Measurements from ENCODE around the gene USHBP1. TPM values are rescaled to one million over a fixed set of nuclear protein-coding genes. Genes with fewer than 3 reads are reported as not detected.

USHBP1 gene
- not detected in 2 replicates for total RNA-seq (2014; rRNA removed; shearing (Covaris generic))

GRCh38 chr19:17264641-17264979 is at the start of gene USHBP1:
TSS of gene USHBP1 (minus strand) at chr19:17264745. CDS start at chr19:17264299, 446 bp downstream.
- no peak for DNase-seq (ENCODE audit: low read depth)

- no peak for DNase-seq (ENCODE audit: low read depth)
Observed at GRCh38 chr19:17314007-17314593, 49.6 kb upstream of the USHBP1 start.

- no peak for DNase-seq (ENCODE audit: low read depth)
Observed at GRCh38 chr19:17312189-17313113, 47.9 kb upstream of the USHBP1 start.

GRCh38 chr19:17311455-17312188 is 47.1 kb upstream of the USHBP1 start:
- DNase-seq (ENCODE audit: low read depth): peak; percentile 95

- DNase-seq (ENCODE audit: low read depth): no peak
Observed at GRCh38 chr19:17309965-17310461, 45.5 kb upstream of the USHBP1 start.

GRCh38 chr19:17309198-17309964 is 44.8 kb upstream of the USHBP1 start, which contains the start of gene DDA1:
TSS of gene DDA1 (plus strand) at chr19:17309563. CDS start at chr19:17309655, 92 bp downstream.
- peak; percentile 100 for DNase-seq (ENCODE audit: low read depth)

- no peak for DNase-seq (ENCODE audit: low read depth)
Observed at GRCh38 chr19:17307876-17308377, 43.4 kb upstream of the USHBP1 start.

GRCh38 chr19:17306285-17306714 is 41.8 kb upstream of the USHBP1 start:
- no peak for DNase-seq (ENCODE audit: low read depth)

- peak; percentile 99 for DNase-seq (ENCODE audit: low read depth)
Observed at GRCh38 chr19:17305517-17306284, 41.2 kb upstream of the USHBP1 start, which contains the start of gene MRPL34. TSS of gene MRPL34 (plus strand) at chr19:17305872. CDS start at chr19:17305893, 21 bp downstream.

GRCh38 chr19:17305216-17305516 is 40.6 kb upstream of the USHBP1 start:
- DNase-seq (ENCODE audit: low read depth): no peak

GRCh38 chr19:17304386-17305215 is 40.1 kb upstream of the USHBP1 start:
- no peak for DNase-seq (ENCODE audit: low read depth)

- DNase-seq (ENCODE audit: low read depth): no peak
Observed at GRCh38 chr19:17303940-17304267, 39.4 kb upstream of the USHBP1 start.

GRCh38 chr19:17303167-17303939 is 38.8 kb upstream of the USHBP1 start, which contains the start of gene ABHD8:
TSS of gene ABHD8 (minus strand) at chr19:17303425. CDS start at chr19:17301616, 1,809 bp downstream.
- peak; percentile 91 for DNase-seq (ENCODE audit: low read depth)

GRCh38 chr19:17302391-17303166 is 38.0 kb upstream of the USHBP1 start:
- DNase-seq (ENCODE audit: low read depth): no peak

GRCh38 chr19:17300992-17301619 is 36.6 kb upstream of the USHBP1 start:
- no peak for DNase-seq (ENCODE audit: low read depth)

GRCh38 chr19:17296976-17297375 is 32.4 kb upstream of the USHBP1 start:
- DNase-seq (ENCODE audit: low read depth): no peak

GRCh38 chr19:17296273-17296672 is 31.7 kb upstream of the USHBP1 start:
- peak; percentile 84 for DNase-seq (ENCODE audit: low read depth)

Data from M059J (cell line).